Erythroblast (primary cell): ENCODE data around the gene PRMT3.

ENCODE experiments used
- GATA1 ChIP-seq: IDR thresholded peaks from 2 replicates; pipeline ENCODE4 v1.6.1; 2011; ENCODE audit warnings: low read depth, mild to moderate bottlenecking, control low read depth, low read length, moderate library complexity
- POLR2A ChIP-seq: IDR thresholded peaks from 2 replicates; pipeline ENCODE4 v1.6.1; 2011; ENCODE audit warnings: mild to moderate bottlenecking, low read length

- no peak for TF ChIP-seq POLR2A
- no peak for TF ChIP-seq GATA1
Observed at GRCh38 chr11:20474176-20474881, 86.8 kb downstream of the PRMT3 start.
